HK-2 (cell line): Measurements from ENCODE around the gene PRRG2.

Experiments
- DNase-seq: peaks from one replicate; pipeline ENCODE4 v3.0.0-alpha.2; 2018; ENCODE audit not compliant: unreplicated experiment

The PRRG2 gene

GRCh38 chr19:49588365-49589122 is 7.4 kb downstream of the PRRG2 start:
- DNase-seq = no peak

GRCh38 chr19:49589502-49589905 is 8.4 kb downstream of the PRRG2 start:
- no peak for DNase-seq

DNA sequence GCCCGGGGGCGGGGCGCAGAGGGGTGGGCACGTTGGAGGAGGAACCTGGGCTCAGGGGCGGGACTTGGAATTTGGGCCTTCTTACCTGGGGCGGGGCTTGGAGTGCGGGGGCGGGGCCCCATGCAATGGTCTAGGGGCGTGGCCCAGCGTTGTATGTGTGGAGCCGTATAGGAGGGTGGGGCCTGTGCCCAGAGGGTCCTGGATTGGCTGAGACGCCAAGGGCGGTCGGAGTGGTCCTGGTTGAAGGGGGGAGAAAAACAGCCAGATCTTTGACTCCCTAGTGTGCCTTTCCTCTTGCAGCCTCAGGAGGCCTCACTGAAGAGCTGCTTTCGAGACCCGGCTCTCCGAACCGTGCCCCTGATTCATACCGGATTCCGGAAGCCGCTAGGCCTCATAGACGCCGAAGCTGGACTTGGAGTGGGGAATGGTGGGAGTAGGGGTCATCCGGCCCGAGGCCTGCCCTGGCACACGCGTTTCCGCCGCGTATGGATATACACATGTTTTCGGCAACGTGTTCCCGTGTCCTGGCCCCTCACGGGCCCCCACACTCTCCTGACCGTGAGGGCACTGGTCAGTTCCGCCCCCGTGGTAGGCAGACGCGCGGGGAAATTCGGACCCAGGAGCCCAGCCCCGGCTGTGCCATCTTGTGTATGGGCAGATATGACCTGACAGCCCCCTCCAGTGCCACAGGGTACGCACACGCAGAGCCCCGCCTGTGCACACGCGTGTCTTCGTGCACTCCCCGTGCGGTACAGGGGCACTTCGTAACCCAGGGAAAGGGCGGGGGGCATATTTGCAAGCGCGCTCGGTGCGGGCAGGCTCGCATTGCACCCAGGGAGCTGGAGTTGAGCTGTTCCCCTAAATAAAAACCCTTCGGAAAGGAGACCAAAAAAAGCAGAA is 9.2 kb downstream of the PRRG2 start:
- peak; percentile 97 for DNase-seq

- peak; percentile 78 for DNase-seq
Measured at GRCh38 chr19:49590971-49591730, 10.0 kb downstream of the PRRG2 start, which contains the start of gene PRR12. PRR12 (plus strand) TSS chr19:49591182; CDS start chr19:49591655, 473 bp downstream.

- DNase-seq = peak; percentile 47
Measured at GRCh38 chr19:49591731-49592485, 10.8 kb downstream of the PRRG2 start.

- DNase-seq = no peak
Measured at GRCh38 chr19:49592486-49593232, 11.5 kb downstream of the PRRG2 start.

GRCh38 chr19:49593233-49594113 is 12.4 kb downstream of the PRRG2 start:
- DNase-seq = no peak

DNA sequence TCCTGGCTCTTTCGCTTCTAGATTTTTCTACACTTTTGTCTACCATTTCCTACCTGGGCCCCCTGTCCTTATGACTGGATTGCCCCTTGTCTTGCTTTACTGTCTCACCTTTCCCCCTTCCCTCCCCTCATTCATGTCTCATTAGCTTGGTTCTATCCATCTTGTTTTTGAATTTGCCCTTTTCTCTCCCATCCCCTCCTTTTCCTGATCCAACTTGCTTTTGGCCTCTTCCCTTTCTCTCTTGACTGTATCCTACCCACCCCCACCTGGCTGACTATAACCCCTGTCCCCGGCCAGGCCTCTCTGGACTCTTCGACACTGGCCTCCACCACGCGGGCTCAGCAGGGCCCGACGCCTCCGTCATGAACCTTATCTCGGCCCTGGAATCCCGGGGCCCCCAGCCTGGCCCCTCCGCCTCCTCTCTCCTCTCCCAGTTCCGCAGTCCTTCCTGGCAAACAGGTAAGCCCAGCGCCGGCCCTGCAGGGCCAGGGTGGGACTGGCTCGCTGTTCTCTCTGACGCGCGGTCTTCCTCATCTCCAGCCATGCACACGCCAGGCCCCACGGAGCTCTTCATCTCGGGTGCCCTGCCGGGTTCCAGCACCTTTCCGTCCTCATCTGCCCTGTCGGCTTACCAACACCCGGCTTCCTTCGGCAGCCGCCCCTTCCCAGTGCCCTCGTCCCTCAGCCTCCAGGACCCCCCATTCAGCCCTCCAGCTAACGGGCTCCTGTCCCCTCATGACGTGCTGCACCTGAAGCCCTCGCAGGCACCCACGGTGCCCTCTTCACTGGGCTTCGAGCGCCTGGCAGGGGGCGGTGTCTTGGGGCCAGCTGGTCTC is 13.3 kb downstream of the PRRG2 start:
- DNase-seq = no peak

- no peak for DNase-seq
Measured at GRCh38 chr19:49594993-49595818, 14.1 kb downstream of the PRRG2 start.

DNA sequence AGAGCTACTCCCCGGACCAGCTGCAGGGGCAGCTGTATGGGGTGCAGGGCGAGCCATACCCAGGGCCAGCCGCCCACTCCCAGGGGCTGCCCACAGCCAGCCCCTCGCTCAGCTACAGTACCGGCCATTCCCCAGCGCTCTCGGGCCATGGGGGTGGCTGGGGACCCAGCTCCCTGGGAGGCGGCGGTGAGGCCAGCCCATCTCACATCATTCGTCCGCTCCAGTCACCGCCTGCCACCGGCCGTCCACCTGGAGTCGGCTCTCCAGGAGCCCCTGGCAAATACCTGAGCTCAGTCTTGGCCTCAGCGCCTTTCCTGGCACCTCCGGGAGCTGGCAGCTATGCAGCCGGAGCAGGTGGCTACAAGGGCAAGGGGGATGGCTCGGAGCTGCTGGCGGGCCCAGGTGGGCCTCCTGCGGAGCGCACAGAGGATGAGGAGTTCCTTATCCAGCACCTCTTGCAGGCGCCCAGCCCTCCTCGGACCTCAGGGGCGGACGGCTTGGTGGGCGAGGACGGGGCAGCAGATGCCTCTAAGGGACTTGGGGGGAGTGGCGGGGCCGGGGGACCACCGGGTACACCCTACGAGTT is 14.8 kb downstream of the PRRG2 start:
- DNase-seq = no peak

DNA sequence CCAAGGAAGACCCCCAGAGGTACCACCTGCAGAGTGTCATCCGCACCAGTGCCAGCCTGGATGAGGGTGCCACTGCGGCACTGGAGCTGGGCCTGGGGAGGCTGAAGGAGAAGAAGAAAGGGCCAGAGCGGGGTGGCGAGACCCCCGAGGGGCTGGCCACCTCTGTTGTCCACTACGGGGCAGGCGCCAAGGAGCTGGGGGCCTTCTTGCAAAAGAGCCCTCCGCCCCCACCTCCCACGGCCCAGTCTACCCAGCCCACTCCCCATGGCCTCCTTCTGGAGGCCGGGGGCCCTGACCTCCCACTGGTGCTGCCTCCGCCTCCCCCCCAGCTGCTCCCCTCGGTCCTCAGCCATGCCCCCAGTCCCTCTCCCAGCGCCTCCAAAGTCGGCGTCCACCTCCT is 15.3 kb downstream of the PRRG2 start:
- no peak for DNase-seq

- no peak for DNase-seq
Measured at GRCh38 chr19:49596954-49597702, 16.0 kb downstream of the PRRG2 start.

GRCh38 chr19:49597703-49597974 is 16.5 kb downstream of the PRRG2 start:
- DNase-seq = no peak

GRCh38 chr19:49599378-49600295 is 18.5 kb downstream of the PRRG2 start:
- no peak for DNase-seq

GRCh38 chr19:49601482-49602038 is 20.4 kb downstream of the PRRG2 start:
- no peak for DNase-seq

DNA sequence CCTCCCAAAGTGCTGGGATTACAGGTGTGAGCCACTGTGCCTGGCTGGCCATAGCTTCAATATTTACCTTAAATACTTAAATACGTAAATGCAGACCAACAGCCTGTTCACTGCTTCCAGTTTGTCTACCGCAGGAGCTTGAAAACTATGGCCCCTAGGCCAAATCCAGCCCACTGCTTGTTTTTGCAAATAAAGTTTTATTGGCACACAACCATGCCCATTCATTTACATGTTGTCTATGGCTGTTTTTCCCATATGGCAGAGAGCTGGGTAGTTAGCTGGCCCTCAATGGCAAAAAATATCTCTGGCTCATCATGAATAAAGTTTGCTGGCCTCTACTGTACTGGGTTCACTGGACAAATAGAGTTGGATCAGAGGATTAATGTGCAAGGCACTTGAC is 21.7 kb downstream of the PRRG2 start:
- no peak for DNase-seq
